Activated T-helper 2 cell treated with anti-CD3 and anti-CD28 coated beads, Interferon-gamma antibody, Interleukin-2, Interleukin-4, amounts not matched to agents 10 μg/mL and 5 μg/mL and 100 μg/mL, durations not matched to agents 14 hours and 24 hours and 36 hours (primary cell): ENCODE measurements around the gene CLEC7A. TPM values are rescaled to one million over a fixed set of nuclear protein-coding genes. Genes with fewer than 3 reads are reported as not detected.

Experiments used
- DNase-seq: peaks from one replicate; pipeline ENCODE4 v3.0.0; 2021; ENCODE audit warnings: low spot score
- H3K27ac Mint-ChIP-seq: one replicate; pipeline ENCODE4 v1.8.0; 2021; ENCODE audit warnings: mixed read lengths
- H3K27me3 Mint-ChIP-seq: one replicate; pipeline ENCODE4 v1.8.0; 2021; ENCODE audit warnings: low read depth, mixed read lengths
- H3K36me3 Mint-ChIP-seq: one replicate; pipeline ENCODE4 v1.8.0; 2021; ENCODE audit warnings: low read depth, mixed read lengths
- H3K4me1 Mint-ChIP-seq: one replicate; pipeline ENCODE4 v1.8.0; 2021; ENCODE audit warnings: low read depth, mixed read lengths
- H3K4me3 Mint-ChIP-seq: one replicate; pipeline ENCODE4 v1.8.0; 2021; ENCODE audit warnings: low read depth, mild to moderate bottlenecking, moderate library complexity, mixed read lengths
- H3K9me3 Mint-ChIP-seq: one replicate; pipeline ENCODE4 v1.8.0; 2021; ENCODE audit warnings: mixed read lengths
- intact Hi-C: fragments of 100-400 bp; cut with micrococcal nuclease; formaldehyde crosslinking; loops from one replicate; pipeline ENCODE4 v1.15.1; 2023
- total RNA-seq: library from RNA; stranded (reverse); gene quantifications from 2 replicates; pipeline ENCODE4 v1.2.3, GENCODE V29; 2022

CLEC7A gene
- total RNA-seq, 1 donor from 2014 or later: not detected

DNA sequence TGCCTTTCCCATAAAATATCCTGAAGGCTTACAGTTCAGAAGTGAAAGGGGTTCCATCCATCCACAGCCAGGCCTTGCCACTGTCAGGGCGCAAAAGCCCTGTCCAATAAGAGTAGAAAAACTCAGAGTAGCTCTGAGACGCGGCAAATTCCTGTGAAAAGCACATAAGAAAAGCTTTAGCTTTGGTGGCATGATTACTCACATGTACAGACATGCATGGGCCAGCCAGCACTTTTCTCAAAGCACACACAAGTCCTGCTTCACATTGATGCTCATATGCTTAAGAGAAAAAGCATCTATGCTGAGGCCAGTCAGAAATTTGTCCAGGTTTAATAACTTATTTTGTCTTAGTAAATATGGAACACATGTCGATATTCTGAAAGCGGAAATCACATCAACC lies 56.7 kb downstream of the CLEC7A start:
- no peaks in the 10 kb centered on the region for H3K9me3 Mint-ChIP-seq
- no peak overlapping the region for H3K4me3 Mint-ChIP-seq
- intact Hi-C loops: no loop called here
- H3K4me1 Mint-ChIP-seq: no peaks in the 10 kb centered on the region
- no peak overlapping the region for H3K27ac Mint-ChIP-seq
- H3K27me3 Mint-ChIP-seq: peaks cover 35% of the 10 kb centered on the region
- no peak for DNase-seq
- no peaks in the 10 kb centered on the region for H3K36me3 Mint-ChIP-seq

- no peaks in the 10 kb centered on the region for H3K9me3 Mint-ChIP-seq
- no peak overlapping the region for H3K27ac Mint-ChIP-seq
- H3K4me1 Mint-ChIP-seq: peaks cover 2% of the 10 kb centered on the region
- no peak for DNase-seq
- no peak overlapping the region for H3K4me3 Mint-ChIP-seq
- intact Hi-C loops: no loop called here
- peaks cover 36% of the 10 kb centered on the region for H3K27me3 Mint-ChIP-seq
- H3K36me3 Mint-ChIP-seq: no peaks in the 10 kb centered on the region
Observed at GRCh38 chr12:10072131-10072530, 57.9 kb downstream of the CLEC7A start.

GRCh38 chr12:10070380-10070779 lies 59.6 kb downstream of the CLEC7A start:
- H3K27ac Mint-ChIP-seq: no peak overlapping the region
- intact Hi-C loops: no loop called here

DNA sequence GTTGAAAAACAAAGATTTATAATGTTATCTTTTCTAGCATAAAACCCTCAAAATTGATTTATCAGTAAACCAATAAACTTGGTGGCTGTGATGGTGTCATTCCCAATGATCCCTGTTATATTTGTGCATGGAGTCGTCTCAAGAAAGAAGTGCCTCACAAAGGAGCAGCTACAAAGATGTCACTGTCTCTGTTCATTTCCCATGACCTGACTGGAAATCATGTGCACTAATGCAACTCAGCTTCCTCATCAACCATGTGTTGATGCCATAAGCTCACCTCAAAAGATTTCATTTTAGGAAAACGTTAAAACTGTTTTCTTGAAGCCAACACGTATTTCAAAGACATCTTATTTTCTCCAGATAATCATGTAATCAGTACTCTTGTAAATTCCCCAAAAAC lies 60.0 kb downstream of the CLEC7A start:
- no peaks in the 10 kb centered on the region for H3K36me3 Mint-ChIP-seq
- intact Hi-C loops: no loop called here
- no peak overlapping the region for H3K4me3 Mint-ChIP-seq
- no peaks in the 10 kb centered on the region for H3K9me3 Mint-ChIP-seq
- no peak for DNase-seq
- no peak overlapping the region for H3K27ac Mint-ChIP-seq
- H3K27me3 Mint-ChIP-seq: peaks cover 38% of the 10 kb centered on the region
- peaks cover 9% of the 10 kb centered on the region for H3K4me1 Mint-ChIP-seq

More at GRCh38 chr12:10070380-10070779, 59.6 kb downstream of the CLEC7A start:
- no peak for DNase-seq
- Mint-ChIP-seq H3K4me1 (peaks cover 5% of the 10 kb centered on the region), H3K4me3 (no peak overlapping the region), H3K27me3 (peaks cover 39% of the 10 kb centered on the region), H3K9me3 (no peaks in the 10 kb centered on the region), H3K36me3 (no peaks in the 10 kb centered on the region)

DNA sequence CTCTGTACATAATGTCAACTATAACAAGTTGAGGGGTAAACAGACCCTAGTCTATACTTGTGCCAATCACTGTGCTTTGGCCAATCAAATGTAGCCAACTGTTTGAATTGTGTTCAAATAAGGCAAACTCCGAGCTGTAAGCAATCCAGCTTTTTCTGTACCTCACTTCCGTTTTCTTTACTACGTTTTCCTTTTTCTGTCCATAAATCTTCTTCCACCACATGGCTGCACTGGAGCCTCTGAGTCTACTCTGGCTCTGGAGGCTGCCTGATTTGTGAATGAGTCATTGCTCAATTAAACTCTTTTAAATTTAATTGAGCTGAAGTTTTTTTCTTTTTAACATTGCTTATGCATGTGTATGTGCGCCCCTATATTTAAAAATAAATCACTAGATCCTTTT lies 60.9 kb downstream of the CLEC7A start:
- H3K36me3 Mint-ChIP-seq: no peaks in the 10 kb centered on the region

GRCh38 chr12:10068644-10069043 lies 61.4 kb downstream of the CLEC7A start:
- H3K27me3 Mint-ChIP-seq: peaks cover 39% of the 10 kb centered on the region

More for the DNA sequence above, 60.9 kb downstream of the CLEC7A start:
- Mint-ChIP-seq H3K27me3 (peaks cover 39% of the 10 kb centered on the region), H3K4me3 (no peak overlapping the region), H3K9me3 (no peaks in the 10 kb centered on the region), H3K4me1 (peaks cover 14% of the 10 kb centered on the region), H3K27ac (no peak overlapping the region)
- DNase-seq: no peak
- intact Hi-C loops: no loop called here

GRCh38 chr12:10067942-10068341 lies 62.1 kb downstream of the CLEC7A start:
- Mint-ChIP-seq H3K27ac (no peak overlapping the region), H3K9me3 (no peaks in the 10 kb centered on the region), H3K4me1 (peaks cover 14% of the 10 kb centered on the region), H3K36me3 (no peaks in the 10 kb centered on the region), H3K4me3 (no peak overlapping the region), H3K27me3 (peaks cover 37% of the 10 kb centered on the region)
- DNase-seq: no peak
- intact Hi-C loops: no loop called here

More at GRCh38 chr12:10068644-10069043, 61.4 kb downstream of the CLEC7A start:
- no peak overlapping the region for H3K27ac Mint-ChIP-seq
- no peak for DNase-seq
- intact Hi-C loops: no loop called here
- no peaks in the 10 kb centered on the region for H3K36me3 Mint-ChIP-seq
- H3K9me3 Mint-ChIP-seq: no peaks in the 10 kb centered on the region
- H3K4me1 Mint-ChIP-seq: peaks cover 14% of the 10 kb centered on the region
- no peak overlapping the region for H3K4me3 Mint-ChIP-seq

GRCh38 chr12:10067264-10067663 lies 62.7 kb downstream of the CLEC7A start:
- H3K4me1 Mint-ChIP-seq: peaks cover 14% of the 10 kb centered on the region
- H3K27me3 Mint-ChIP-seq: peaks cover 34% of the 10 kb centered on the region
- H3K36me3 Mint-ChIP-seq: no peaks in the 10 kb centered on the region
- intact Hi-C loops: no loop called here
- no peak overlapping the region for H3K4me3 Mint-ChIP-seq
- DNase-seq: no peak
- H3K9me3 Mint-ChIP-seq: no peaks in the 10 kb centered on the region
- H3K27ac Mint-ChIP-seq: no peak overlapping the region

Other genes starting within 250 kb of the CLEC7A start
- gene KLRF2, start 248.7 kb downstream of the CLEC7A start, total RNA-seq: not detected in 2 replicates
- not detected in 2 replicates for gene CLEC2A, start 197.8 kb downstream of the CLEC7A start, total RNA-seq
- gene CLEC12A, start 158.8 kb downstream of the CLEC7A start, total RNA-seq: 0.30 and 0.32 TPM in 2 replicates
- not detected in 2 replicates for gene CLEC1B, start 131.1 kb downstream of the CLEC7A start, total RNA-seq
- not detected in 2 replicates for gene CLEC12B, start 119.6 kb downstream of the CLEC7A start, total RNA-seq
- not detected in 2 replicates for gene CLEC9A, start 99.5 kb downstream of the CLEC7A start, total RNA-seq
- not detected in 2 replicates for gene CLEC1A, start 31.2 kb downstream of the CLEC7A start, total RNA-seq
- gene OLR1, start 41.9 kb upstream of the CLEC7A start, total RNA-seq: not detected in 2 replicates
- not detected in 2 replicates for gene TMEM52B, start 48.8 kb upstream of the CLEC7A start, total RNA-seq
- 4.0 and 5.2 TPM in 2 replicates for gene GABARAPL1, start 82.7 kb upstream of the CLEC7A start, total RNA-seq
- gene KLRD1, start 177.7 kb upstream of the CLEC7A start, total RNA-seq: 3.3 and 3.5 TPM in 2 replicates